ENCODE data around the gene ZBTB4. TPM values are rescaled to one million over a fixed set of nuclear protein-coding genes. Genes with fewer than 3 reads are reported as not detected.
"Not testable (repeated sequence)": the region's sequence is repeated elsewhere in the genome, so short reads cannot be mapped to it uniquely, and the experiment has no call there.

ZBTB4 gene
- total RNA-seq, 2 donors from 2014 or later = 21.8 to 26.5 TPM

GRCh38 chr17:7497636-7498035, 18.2 kb upstream of the ZBTB4 start:
- Mint-ChIP-seq H3K27ac (no peak overlapping the region), H3K9me3 (no peaks in the 10 kb centered on the region), H3K36me3 (peaks cover 41 to 48% of the 10 kb centered on the region in 2 donors)
- ATAC-seq (no peak), DNase-seq (ENCODE audit: low spot score in 2 of 2) (no peak)

- no peak for ATAC-seq
These were observed 17.8 kb upstream of the ZBTB4 start for GRCh38 chr17:7497228-7497627.

GRCh38 chr17:7496470-7497183, 17.2 kb upstream of the ZBTB4 start:
- DNase-seq (ENCODE audit: low spot score in 2 of 2) = no peak
- Mint-ChIP-seq H3K9me3 (no peaks in the 10 kb centered on the region), H3K27ac (peak overlapping the region; percentile 1 to 85), H3K36me3 (peaks cover 32 to 48% of the 10 kb centered on the region in 2 donors)
- ATAC-seq = no peak

More at GRCh38 chr17:7497228-7497627, 17.8 kb upstream of the ZBTB4 start:
- peak overlapping the region in 1 of 2 donors; percentile 85 for H3K27ac Mint-ChIP-seq
- H3K36me3 Mint-ChIP-seq = peaks cover 37 to 48% of the 10 kb centered on the region in 2 donors
- no peaks in the 10 kb centered on the region for H3K9me3 Mint-ChIP-seq
- DNase-seq (ENCODE audit: low spot score in 2 of 2) = no peak

- DNase-seq (ENCODE audit: low spot score in 2 of 2) (no peak), ATAC-seq (no peak)
- Mint-ChIP-seq H3K36me3 (peaks cover 25 to 45% of the 10 kb centered on the region in 2 donors), H3K9me3 (no peaks in the 10 kb centered on the region), H3K27ac (peak overlapping the region; percentile 1 to 86)
These were observed 16.5 kb upstream of the ZBTB4 start for GRCh38 chr17:7495906-7496434.

- peak overlapping the region in 1 of 2 donors; percentile 62 for H3K27ac Mint-ChIP-seq
- ATAC-seq = no peak
- H3K9me3 Mint-ChIP-seq = no peaks in the 10 kb centered on the region
- DNase-seq (ENCODE audit: low spot score in 2 of 2) = no peak
- peaks cover 17 to 44% of the 10 kb centered on the region in 2 donors for H3K36me3 Mint-ChIP-seq
These were observed 14.5 kb upstream of the ZBTB4 start for GRCh38 chr17:7493941-7494340.

GRCh38 chr17:7491583-7491982, 12.2 kb upstream of the ZBTB4 start:
- ATAC-seq (no peak), DNase-seq (ENCODE audit: low spot score in 2 of 2) (no peak)
- Mint-ChIP-seq H3K27ac (peak overlapping the region in 1 of 2 donors; percentile 4), H3K9me3 (no peaks in the 10 kb centered on the region), H3K36me3 (peaks cover 9 to 51% of the 10 kb centered on the region in 2 donors)

- peaks cover 18 to 59% of the 10 kb centered on the region in 2 donors for H3K36me3 Mint-ChIP-seq
- no peak for DNase-seq (ENCODE audit: low spot score in 2 of 2)
- H3K27ac Mint-ChIP-seq = peak overlapping the region in 1 of 2 donors; percentile 6
- no peaks in the 10 kb centered on the region for H3K9me3 Mint-ChIP-seq
- no peak for ATAC-seq
These were observed 10.7 kb upstream of the ZBTB4 start for GRCh38 chr17:7490144-7490543.

GRCh38 chr17:7486181-7486580, 6.8 kb upstream of the ZBTB4 start:
- Mint-ChIP-seq H3K36me3 (peaks cover 20 to 46% of the 10 kb centered on the region in 2 donors), H3K27ac (peak overlapping the region; percentile 90 to 97), H3K9me3 (no peaks in the 10 kb centered on the region)
- no peak for DNase-seq (ENCODE audit: low spot score in 2 of 2)
- no peak for ATAC-seq

- DNase-seq (ENCODE audit: low spot score in 2 of 2) (no peak), ATAC-seq (no peak)
- H3K27ac Mint-ChIP-seq = peak overlapping the region; percentile 97 to 100
- no peaks in the 10 kb centered on the region for H3K9me3 Mint-ChIP-seq
- peaks cover 16 to 40% of the 10 kb centered on the region in 2 donors for H3K36me3 Mint-ChIP-seq
These were observed 5.5 kb upstream of the ZBTB4 start for GRCh38 chr17:7484919-7485377.

GRCh38 chr17:7484067-7484918, 4.9 kb upstream of the ZBTB4 start, which contains the start of gene POLR2A:
Gene POLR2A (plus strand): TSS chr17:7484366.
- H3K36me3 Mint-ChIP-seq = peaks cover 16 to 39% of the 10 kb centered on the region in 2 donors
- DNase-seq (ENCODE audit: low spot score in 2 of 2) (peak; percentile 98 to 99), ATAC-seq (peak; percentile 68 to 70)
- no peaks in the 10 kb centered on the region for H3K9me3 Mint-ChIP-seq
- peak within 1 kb of the TSS; percentile 97 to 100 for H3K27ac Mint-ChIP-seq

- no peaks in the 10 kb centered on the region for H3K9me3 Mint-ChIP-seq
- ATAC-seq = peak; percentile 61 to 62
- peaks cover 18 to 35% of the 10 kb centered on the region in 2 donors for H3K36me3 Mint-ChIP-seq
- H3K27ac Mint-ChIP-seq = peak overlapping the region; percentile 97 to 100
- peak; percentile 86 to 89 for DNase-seq (ENCODE audit: low spot score in 2 of 2)
These were observed 4.0 kb upstream of the ZBTB4 start for GRCh38 chr17:7483255-7484066.

- H3K9me3 Mint-ChIP-seq; DNase-seq (ENCODE audit: low spot score in 2 of 2); ATAC-seq: not testable (repeated sequence)
- H3K36me3 Mint-ChIP-seq = peaks cover 26 to 36% of the 10 kb centered on the region in 2 donors
- H3K27ac Mint-ChIP-seq = peak overlapping the region; percentile 97 to 100
These were observed 3.3 kb upstream of the ZBTB4 start for GRCh38 chr17:7482742-7483088.

- H3K27ac Mint-ChIP-seq = peak overlapping the region; percentile 97 to 100
- DNase-seq (ENCODE audit: low spot score in 2 of 2); H3K9me3 Mint-ChIP-seq; ATAC-seq: not testable (repeated sequence)
- peaks cover 26 to 30% of the 10 kb centered on the region in 2 donors for H3K36me3 Mint-ChIP-seq
These were observed 2.7 kb upstream of the ZBTB4 start for GRCh38 chr17:7481842-7482741.

- ATAC-seq; DNase-seq (ENCODE audit: low spot score in 2 of 2); H3K9me3 Mint-ChIP-seq: not testable (repeated sequence)
- Mint-ChIP-seq H3K36me3 (peaks cover 24 to 25% of the 10 kb centered on the region in 2 donors), H3K27ac (peak within 1 kb of the TSS; percentile 94 to 97)
These were observed 1.8 kb upstream of the ZBTB4 start, which contains the start of gene SLC35G6 for GRCh38 chr17:7481275-7481674. Gene SLC35G6 (plus strand): TSS chr17:7481446. CDS start chr17:7481517, 71 bp downstream.

- ATAC-seq = no peak
- no peak for DNase-seq (ENCODE audit: low spot score in 2 of 2)
- peak overlapping the region; percentile 87 to 94 for H3K27ac Mint-ChIP-seq
- H3K36me3 Mint-ChIP-seq = peaks cover 15 to 19% of the 10 kb centered on the region in 2 donors
- no peaks in the 10 kb centered on the region for H3K9me3 Mint-ChIP-seq
These were observed 606 bp upstream of the ZBTB4 start for GRCh38 chr17:7480089-7480384.

All from activated naive CD4-positive, alpha-beta T cell treated with anti-CD3 and anti-CD28 coated beads, Interleukin-2, amount 50 U/mL, for 72 hours (primary cell).